HG02678 (cell line): ENCODE data around the gene LRIG3.
"Not testable (repeated sequence)": the region's sequence is repeated elsewhere in the genome, so short reads cannot be mapped to it uniquely, and the experiment has no call there.

Experiments used
- ATAC-seq: cut with Tn5 transposase; IDR thresholded peaks from one replicate; pipeline ENCODE4 v1.9.1; 2021; ENCODE audit warnings: mild to moderate bottlenecking, moderate library complexity; ENCODE audit not compliant: unreplicated experiment

The LRIG3 gene

GRCh38 chr12:58907391-58907790, 12.9 kb downstream of the LRIG3 start:
- no peak for ATAC-seq

GRCh38 chr12:58906917-58907316, 13.4 kb downstream of the LRIG3 start:
- ATAC-seq = no peak

GRCh38 chr12:58905422-58905821, 14.9 kb downstream of the LRIG3 start:
- no peak for ATAC-seq

GRCh38 chr12:58902726-58903125, 17.6 kb downstream of the LRIG3 start:
- not testable (repeated sequence) for ATAC-seq

GRCh38 chr12:58901664-58902063, 18.6 kb downstream of the LRIG3 start:
- no peak for ATAC-seq

- ATAC-seq = no peak
These were observed 22.3 kb downstream of the LRIG3 start for GRCh38 chr12:58897969-58898368.

- no peak for ATAC-seq
These were observed 24.0 kb downstream of the LRIG3 start for GRCh38 chr12:58896278-58896677.

- ATAC-seq = no peak
These were observed 25.3 kb downstream of the LRIG3 start for GRCh38 chr12:58895053-58895452.

- ATAC-seq = no peak
These were observed 26.3 kb downstream of the LRIG3 start for GRCh38 chr12:58894040-58894439.

GRCh38 chr12:58893495-58893894, 26.8 kb downstream of the LRIG3 start:
- ATAC-seq = no peak

GRCh38 chr12:58889557-58889956, 30.7 kb downstream of the LRIG3 start:
- ATAC-seq = no peak

- ATAC-seq = no peak
These were observed 32.0 kb downstream of the LRIG3 start for GRCh38 chr12:58888131-58888783.

- ATAC-seq = no peak
These were observed 33.2 kb downstream of the LRIG3 start for GRCh38 chr12:58887068-58887467.

GRCh38 chr12:58886474-58886873, 33.8 kb downstream of the LRIG3 start:
- ATAC-seq = no peak

GRCh38 chr12:58884916-58885315, 35.4 kb downstream of the LRIG3 start:
- ATAC-seq = no peak

GRCh38 chr12:58883576-58884334, 36.5 kb downstream of the LRIG3 start:
- no peak for ATAC-seq

GRCh38 chr12:58882826-58883225, 37.5 kb downstream of the LRIG3 start:
- no peak for ATAC-seq

- ATAC-seq = no peak
These were observed 38.5 kb downstream of the LRIG3 start for GRCh38 chr12:58881816-58882215.

GRCh38 chr12:58880639-58881038, 39.7 kb downstream of the LRIG3 start:
- ATAC-seq = no peak

- no peak for ATAC-seq
These were observed 43.0 kb downstream of the LRIG3 start for GRCh38 chr12:58877243-58877743.

- ATAC-seq = no peak
These were observed 46.8 kb downstream of the LRIG3 start for GRCh38 chr12:58873496-58873895.

GRCh38 chr12:58871556-58871955, 48.7 kb downstream of the LRIG3 start:
- no peak for ATAC-seq
